A673 (cell line): ENCODE data around the gene SPX.

Source experiments
- EZH2 ChIP-seq: fragments of 200-600 bp; sonication (generic); IDR thresholded peaks from 2 replicates; pipeline ENCODE4 v1.6.1; 2017; ENCODE audit warnings: borderline replicate concordance, low read depth, mild to moderate bottlenecking, mixed read lengths, antibody characterized with exemption, low read length; ENCODE audit not compliant: poor library complexity, severe bottlenecking
- TF ChIP-seq, protein P1 (sequence below): fragments of 300-800, 200-600 bp; sonication (generic); conservative IDR thresholded peaks from 2 replicates; pipeline ENCODE4 v1.5.1; 2017; ENCODE audit warnings: low read depth, mild to moderate bottlenecking, antibody characterized with exemption, low read length, moderate library complexity, mixed read lengths

DNA sequence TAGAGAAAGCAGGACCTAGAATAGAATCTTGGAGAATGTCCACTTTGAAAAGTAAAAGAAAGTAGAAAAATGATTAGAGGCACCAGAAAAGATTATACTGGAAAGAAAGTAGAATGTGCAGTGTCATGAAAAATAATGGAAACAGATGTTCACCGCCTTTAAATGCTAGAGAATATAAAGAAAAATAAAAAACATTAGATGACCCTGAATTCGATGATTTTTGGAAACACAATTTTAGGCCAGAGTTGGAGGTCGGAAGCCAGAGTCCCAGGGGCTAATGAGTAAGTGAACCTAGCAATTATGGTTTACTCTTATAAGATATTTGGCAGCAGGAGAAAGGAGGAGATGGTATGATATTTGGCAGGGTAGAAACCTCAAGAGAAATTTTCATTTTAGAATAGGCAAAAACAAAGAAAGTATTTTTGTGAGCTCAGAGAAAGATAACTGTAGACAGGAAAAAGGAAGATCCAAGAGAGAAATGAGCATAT lies 40.9 kb downstream of the SPX start:
- TF ChIP-seq, protein P1, sequence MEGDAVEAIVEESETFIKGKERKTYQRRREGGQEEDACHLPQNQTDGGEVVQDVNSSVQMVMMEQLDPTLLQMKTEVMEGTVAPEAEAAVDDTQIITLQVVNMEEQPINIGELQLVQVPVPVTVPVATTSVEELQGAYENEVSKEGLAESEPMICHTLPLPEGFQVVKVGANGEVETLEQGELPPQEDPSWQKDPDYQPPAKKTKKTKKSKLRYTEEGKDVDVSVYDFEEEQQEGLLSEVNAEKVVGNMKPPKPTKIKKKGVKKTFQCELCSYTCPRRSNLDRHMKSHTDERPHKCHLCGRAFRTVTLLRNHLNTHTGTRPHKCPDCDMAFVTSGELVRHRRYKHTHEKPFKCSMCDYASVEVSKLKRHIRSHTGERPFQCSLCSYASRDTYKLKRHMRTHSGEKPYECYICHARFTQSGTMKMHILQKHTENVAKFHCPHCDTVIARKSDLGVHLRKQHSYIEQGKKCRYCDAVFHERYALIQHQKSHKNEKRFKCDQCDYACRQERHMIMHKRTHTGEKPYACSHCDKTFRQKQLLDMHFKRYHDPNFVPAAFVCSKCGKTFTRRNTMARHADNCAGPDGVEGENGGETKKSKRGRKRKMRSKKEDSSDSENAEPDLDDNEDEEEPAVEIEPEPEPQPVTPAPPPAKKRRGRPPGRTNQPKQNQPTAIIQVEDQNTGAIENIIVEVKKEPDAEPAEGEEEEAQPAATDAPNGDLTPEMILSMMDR, result no peak
- TF ChIP-seq EZH2, result no peak
